Natural killer cell (primary cell): ENCODE results near the gene PDE4D. TPM values are rescaled to one million over a fixed set of nuclear protein-coding genes. Genes with fewer than 3 reads are reported as not detected.

Experiments
- ATAC-seq, 3 donors: fragments of 150-1000 bp in 2 of 3; fragments of 200-7000 bp in 1 of 3; cut with Tn5 transposase; 1 replicate in 1 of 3; 2 replicates in 2 of 3; pipeline ENCODE4 v1.10.0; 2021; ENCODE audit warnings: mild to moderate bottlenecking in 2 of 3, moderate library complexity in 2 of 3
- DNase-seq, 2 donors: peaks; one replicate each; pipeline versions ENCODE4 v3.0.0 to v3.0.0-alpha.2; 2013 to 2021; ENCODE audit warnings: mixed read lengths in 1 of 2
- H3K27ac ChIP-seq: one replicate; pipeline ENCODE4 v1.5.1; 2013; ENCODE audit warnings: mild to moderate bottlenecking, low read length
- H3K27me3 ChIP-seq: one replicate; pipeline ENCODE4 v1.6.1; 2013; ENCODE audit warnings: low read length; ENCODE audit not compliant: control insufficient read depth, insufficient read depth
- H3K36me3 ChIP-seq: one replicate; pipeline ENCODE4 v1.6.1; 2013; ENCODE audit warnings: low read length; ENCODE audit not compliant: control insufficient read depth, insufficient read depth
- H3K4me1 ChIP-seq: one replicate; pipeline ENCODE4 v1.6.1; 2013; ENCODE audit warnings: low read length; ENCODE audit not compliant: control insufficient read depth, insufficient read depth
- H3K4me3 ChIP-seq: one replicate; pipeline ENCODE4 v1.5.1; 2013; ENCODE audit warnings: low read length
- H3K9me3 ChIP-seq: one replicate; pipeline ENCODE4 v1.6.1; 2013; ENCODE audit warnings: low read length; ENCODE audit not compliant: control insufficient read depth, insufficient read depth
- H3K27ac Mint-ChIP-seq, 2 donors: one replicate each; pipeline ENCODE4 v1.8.0; 2022; ENCODE audit warnings: mild to moderate bottlenecking in 2 of 2, mixed read lengths in 2 of 2, moderate library complexity in 1 of 2
- H3K27me3 Mint-ChIP-seq, 2 donors: one replicate each; pipeline ENCODE4 v1.8.0; 2022; ENCODE audit warnings: low read depth in 2 of 2, mixed read lengths in 2 of 2
- H3K36me3 Mint-ChIP-seq: one replicate; pipeline ENCODE4 v1.8.0; 2022; ENCODE audit warnings: mixed read lengths
- H3K4me1 Mint-ChIP-seq, 2 donors: one replicate each; pipeline ENCODE4 v1.8.0; 2022; ENCODE audit warnings: mixed read lengths in 2 of 2
- H3K4me3 Mint-ChIP-seq: one replicate; pipeline ENCODE4 v1.8.0; 2022; ENCODE audit warnings: mild to moderate bottlenecking, moderate library complexity, mixed read lengths
- H3K9me3 Mint-ChIP-seq, 2 donors: one replicate each; pipeline ENCODE4 v1.8.0; 2022; ENCODE audit warnings: mixed read lengths in 2 of 2
- CTCF ChIP-seq: fragments of 200-600 bp; IDR thresholded peaks from one replicate; pipeline ENCODE4 v1.8.0; 2022; ENCODE audit warnings: antibody characterized with exemption
- WGBS: methylation state at CpG from one replicate; pipeline ENCODE4 v1.1.7; 2013; ENCODE audit warnings: missing lambda C conversion rate; ENCODE audit not compliant: insufficient coverage; 5-methylcytosine and 5-hydroxymethylcytosine counted together
- intact Hi-C: fragments of 100-400 bp; cut with micrococcal nuclease; formaldehyde crosslinking; loops from one replicate; pipeline ENCODE4 v1.14.2; 2022
- total RNA-seq, 4 donors: library from RNA; stranded (reverse); fragments of 120-200 nt in 1 of 4; gene quantifications; one replicate each; pipeline versions ENCODE4 v1.2.3 to v1.2.4, GENCODE V29; 2013 to 2022

The PDE4D gene
- total RNA-seq, 3 donors from 2014 or later (not counting 1 experiment from before 2014, with no cell fraction given) = 109 to 170 (median 116) TPM

DNA sequence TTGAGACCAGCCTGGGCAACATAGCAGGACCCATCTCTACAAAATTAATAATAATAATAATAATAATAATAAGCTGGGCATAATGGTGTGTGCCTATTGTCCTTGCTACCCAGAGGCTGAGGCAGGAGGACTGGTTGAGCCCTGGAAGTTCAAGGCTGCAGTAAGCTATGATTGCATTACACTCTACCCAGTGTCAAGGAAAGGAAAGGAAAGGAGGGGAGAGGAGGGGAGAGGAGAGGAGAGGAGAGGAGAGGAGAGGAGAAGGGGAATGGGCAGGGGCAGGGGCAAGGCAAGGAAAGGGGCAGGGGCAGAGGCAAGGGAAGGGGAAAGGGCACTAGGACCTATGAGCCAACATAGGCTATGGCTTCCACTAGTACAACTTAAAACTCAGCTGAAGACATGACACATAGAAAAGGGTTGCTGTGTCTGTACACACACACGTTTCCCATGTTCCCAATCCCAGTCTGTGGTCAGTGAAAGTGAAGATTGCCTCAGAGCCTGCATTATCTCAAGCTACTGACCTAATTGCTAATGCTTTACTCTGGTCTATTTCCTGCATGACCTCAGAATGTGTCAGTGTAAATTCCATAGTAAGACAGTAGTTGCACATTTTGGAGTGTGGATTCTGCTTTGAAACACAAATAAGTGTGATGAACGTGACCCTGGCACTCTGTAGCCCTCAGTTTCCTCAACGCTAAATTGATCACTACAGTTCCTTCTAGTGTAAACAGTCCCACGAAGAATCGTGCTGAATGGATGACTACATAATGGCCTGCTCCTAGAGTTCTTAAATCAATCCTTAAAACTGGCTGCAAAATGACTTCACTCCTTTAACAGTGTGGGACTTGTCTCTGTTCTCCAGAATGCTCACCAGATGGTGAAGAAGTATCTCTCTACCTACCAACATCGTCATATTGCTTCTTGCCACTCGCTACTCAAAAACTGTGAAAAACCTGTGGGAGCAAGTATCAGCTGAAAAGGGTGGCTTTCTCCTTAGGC, 813.6 kb downstream of the PDE4D start:
- Histone ChIP-seq H3K9me3 (no peaks in the 10 kb centered on the region), H3K27me3 (no peaks in the 10 kb centered on the region), H3K4me3 (no peak overlapping the region), H3K36me3 (no peaks in the 10 kb centered on the region), H3K27ac (no peak overlapping the region), H3K4me1 (no peaks in the 10 kb centered on the region)
- Mint-ChIP-seq H3K36me3 (no peaks in the 10 kb centered on the region), H3K27ac (no peak overlapping the region), H3K9me3 (no peaks in the 10 kb centered on the region), H3K4me1 (no peaks in the 10 kb centered on the region), H3K27me3 (peaks cover 0 to 15% of the 10 kb centered on the region in 2 donors), H3K4me3 (no peak overlapping the region)
- TF ChIP-seq CTCF = no peak
- intact Hi-C loops = no loop called here
- DNase-seq = no peak
- 82% methylated on average over 7 of the region's 7 CpGs for WGBS
- ATAC-seq = no peak

DNA sequence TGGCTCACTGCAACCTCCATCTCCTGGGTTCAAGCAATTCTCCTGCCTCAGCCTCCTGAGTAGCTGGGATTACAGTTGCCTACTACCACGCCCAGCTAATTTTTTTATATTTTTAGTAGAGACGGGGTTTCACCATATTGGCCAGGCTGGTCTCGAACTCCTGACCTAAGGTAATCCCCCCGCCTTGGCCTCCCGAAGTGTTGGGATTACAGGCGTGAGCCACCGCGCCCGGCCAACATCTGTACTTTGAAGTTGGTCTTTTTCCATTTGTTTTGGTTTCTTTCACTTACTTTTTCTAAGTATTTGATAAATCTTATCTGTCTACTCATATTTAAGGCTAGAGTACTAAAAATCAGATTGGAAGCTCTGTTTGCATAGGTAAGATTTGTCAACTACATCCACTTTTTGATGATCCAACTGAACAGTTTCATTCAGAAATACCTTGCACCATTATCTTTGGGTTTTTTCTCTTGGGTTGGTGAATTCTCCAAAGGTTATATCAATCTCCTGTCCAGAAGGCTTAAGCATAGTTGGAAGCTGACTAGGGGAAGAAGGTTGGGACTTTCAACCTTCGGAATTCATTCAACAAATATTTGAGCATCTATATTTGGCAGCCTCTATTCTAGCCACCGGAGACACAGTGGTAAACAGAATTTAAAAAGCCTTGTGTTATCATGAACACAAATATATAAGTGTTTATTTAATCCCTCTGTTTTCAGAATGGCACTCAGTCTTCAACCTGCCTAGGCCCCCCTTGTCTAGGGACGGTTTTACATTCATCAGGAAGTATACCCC, 821.6 kb downstream of the PDE4D start:
- H3K36me3 Mint-ChIP-seq = no peaks in the 10 kb centered on the region

DNA sequence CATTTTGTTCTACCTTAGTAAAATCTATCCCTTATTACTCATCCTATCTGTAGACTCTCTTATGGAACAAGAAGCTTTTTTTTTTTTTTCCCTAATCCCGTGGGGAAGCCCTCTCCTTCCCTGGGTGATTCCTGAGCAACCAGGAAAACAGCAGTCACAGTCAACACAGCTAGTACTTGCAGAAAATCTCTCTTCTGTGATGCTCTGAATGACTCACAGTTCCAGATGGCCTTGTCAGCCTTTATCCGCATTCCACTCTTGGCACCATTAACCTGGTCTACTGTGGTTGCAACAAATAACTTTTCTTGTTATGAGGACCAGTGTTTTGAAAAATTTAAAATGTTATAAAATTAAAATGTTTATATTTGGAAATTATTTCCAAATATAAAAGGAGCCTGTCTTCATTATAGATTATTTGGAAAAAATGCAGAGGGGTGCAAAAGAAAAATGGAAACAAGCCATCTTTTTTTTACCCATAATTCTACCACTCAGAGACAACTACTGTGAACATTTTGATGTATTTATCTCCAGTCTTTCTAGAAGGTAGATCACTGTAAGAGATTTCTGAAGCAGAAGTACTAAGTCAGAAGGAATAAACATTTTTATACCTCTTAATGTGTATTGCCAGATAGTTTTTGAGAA, 824.0 kb downstream of the PDE4D start:
- ATAC-seq = no peak
- Mint-ChIP-seq H3K36me3 (no peaks in the 10 kb centered on the region), H3K4me3 (no peak overlapping the region), H3K27ac (no peak overlapping the region), H3K27me3 (no peaks in the 10 kb centered on the region), H3K4me1 (peaks cover 0 to 5% of the 10 kb centered on the region in 2 donors), H3K9me3 (no peaks in the 10 kb centered on the region)
- Histone ChIP-seq H3K36me3 (no peaks in the 10 kb centered on the region), H3K4me3 (no peak overlapping the region), H3K27ac (no peak overlapping the region), H3K9me3 (no peaks in the 10 kb centered on the region), H3K4me1 (no peaks in the 10 kb centered on the region), H3K27me3 (peaks cover 2% of the 10 kb centered on the region)
- no peak for DNase-seq
- TF ChIP-seq CTCF = no peak
- intact Hi-C loops = no loop called here
- 91% methylated on average over 2 of the region's 2 CpGs for whole genome bisulfite sequencing

More for the DNA sequence above, 821.6 kb downstream of the PDE4D start:
- H3K9me3 Mint-ChIP-seq = no peaks in the 10 kb centered on the region
- no peaks in the 10 kb centered on the region for H3K36me3 ChIP-seq
- H3K9me3 ChIP-seq = no peaks in the 10 kb centered on the region
- 95% methylated on average over 10 of the region's 12 CpGs for WGBS
- no peak for ATAC-seq
- no peak for DNase-seq
- no peak overlapping the region for H3K4me3 ChIP-seq
- intact Hi-C loops = no loop called here
- H3K27me3 ChIP-seq = peaks cover 2% of the 10 kb centered on the region
- peaks cover 0 to 5% of the 10 kb centered on the region in 2 donors for H3K4me1 Mint-ChIP-seq
- no peaks in the 10 kb centered on the region for H3K4me1 ChIP-seq
- H3K4me3 Mint-ChIP-seq = no peak overlapping the region
- no peak overlapping the region for H3K27ac ChIP-seq
- TF ChIP-seq CTCF = no peak
- no peaks in the 10 kb centered on the region for H3K27me3 Mint-ChIP-seq
- H3K27ac Mint-ChIP-seq = no peak overlapping the region
